ENCODE data around the gene SEC24B.
A peak's percentile ranks its signal among the peaks of the same experiment; 100 is the strongest.
"Not testable (repeated sequence)": the region's sequence is repeated elsewhere in the genome, so short reads cannot be mapped to it uniquely, and the experiment has no call there.

SEC24B gene

DNA sequence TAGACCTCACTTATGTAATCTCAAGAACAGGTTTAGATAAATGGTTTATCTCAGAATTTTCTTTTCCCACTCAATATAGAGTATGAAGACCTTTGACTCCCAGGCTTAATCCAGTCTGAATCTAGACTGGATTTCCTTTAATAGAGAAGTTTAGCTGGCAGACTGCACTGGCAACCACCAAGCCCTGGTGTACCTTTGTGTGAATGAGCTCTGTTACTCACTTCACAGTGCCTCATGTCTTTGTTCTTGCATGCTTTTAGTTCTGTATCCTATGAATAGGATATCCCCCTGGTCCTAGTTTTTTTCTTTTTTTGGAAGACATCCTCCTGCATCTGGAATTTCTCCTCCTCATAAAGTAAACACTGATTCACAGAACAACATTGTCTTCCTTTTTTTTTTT is 73.3 kb downstream of the SEC24B start:
- DNase-seq (ENCODE audit: low spot score) = no peak

DNA sequence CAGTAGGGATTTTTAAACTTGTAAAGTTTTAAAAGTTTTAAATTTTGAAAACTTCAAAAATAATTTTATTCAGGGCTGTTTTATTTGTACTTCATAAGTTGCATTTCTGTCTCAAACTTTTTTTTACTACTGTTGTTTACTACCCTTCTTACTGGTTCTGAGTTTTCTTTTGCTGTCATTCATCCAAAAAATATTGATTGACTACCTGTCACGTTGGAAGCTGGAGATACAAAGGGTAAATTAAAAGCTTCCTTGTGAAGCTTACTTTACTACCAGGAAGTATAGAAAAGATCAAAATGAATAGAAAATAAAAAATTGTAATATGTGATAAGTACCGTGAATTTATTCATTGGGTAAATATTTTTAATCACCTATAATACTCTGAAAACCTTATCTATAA is 77.1 kb downstream of the SEC24B start:
- no peak for DNase-seq (ENCODE audit: low spot score)

- no peak for DNase-seq (ENCODE audit: low spot score)
Observed at GRCh38 chr4:109511414-109511813, 77.8 kb downstream of the SEC24B start.

DNA sequence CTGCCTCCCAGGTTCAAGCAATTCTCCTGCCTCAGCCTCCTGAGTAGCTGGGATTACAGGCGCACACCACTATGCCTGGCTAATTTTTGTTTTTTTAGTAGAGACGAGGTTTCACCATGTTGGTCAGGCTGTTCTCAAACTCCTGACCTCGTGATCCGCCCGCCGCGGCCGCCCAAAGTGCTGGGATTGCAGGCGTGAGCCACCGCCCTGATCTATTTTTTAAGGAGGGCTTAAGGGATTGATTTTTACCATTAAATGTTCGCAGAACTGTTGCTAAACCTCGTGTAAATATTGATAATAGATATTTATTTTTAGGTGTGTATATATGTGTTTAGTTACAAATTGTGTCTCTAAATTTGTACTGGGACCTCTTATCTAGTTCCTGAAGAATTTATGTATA is 79.8 kb downstream of the SEC24B start:
- DNase-seq (ENCODE audit: low spot score) = not testable (repeated sequence)

DNA sequence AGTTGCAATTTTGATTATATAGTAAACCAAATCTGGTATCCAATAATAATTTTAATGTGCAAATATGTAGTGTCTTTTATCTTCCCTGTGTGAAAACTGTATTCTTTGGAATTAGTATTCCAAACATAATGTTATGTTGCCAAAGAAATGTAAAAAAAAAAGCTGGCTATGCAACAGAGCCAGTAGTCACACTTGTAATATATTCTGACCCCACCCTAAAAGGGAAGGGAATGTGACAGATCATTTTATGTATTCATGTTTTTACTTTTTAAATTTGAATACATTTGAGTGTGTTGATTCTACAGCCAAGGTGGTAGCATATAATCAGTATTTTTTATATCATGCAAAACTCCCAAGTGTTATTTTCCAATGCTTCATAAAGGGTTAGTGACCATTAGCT is 98.6 kb downstream of the SEC24B start:
- DNase-seq (ENCODE audit: low spot score) = no peak

DNA sequence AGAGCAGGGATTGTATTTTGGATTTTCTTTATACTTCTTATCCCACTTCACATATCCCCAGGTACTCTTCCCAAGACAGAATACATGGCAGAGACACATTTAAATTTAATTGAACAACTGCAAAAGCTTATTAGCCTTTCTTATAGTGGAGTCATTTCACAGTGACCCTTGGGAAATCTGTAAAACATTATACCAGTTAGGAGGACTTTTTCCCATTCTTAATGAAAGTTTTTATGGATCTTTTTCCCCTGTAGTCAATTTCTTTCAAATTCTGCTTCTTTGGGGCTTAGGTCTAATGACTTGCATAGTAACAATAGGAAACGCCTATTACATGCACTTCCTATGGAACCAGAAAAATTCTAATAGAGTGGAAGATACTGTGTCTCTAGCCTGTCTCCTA is 111.8 kb downstream of the SEC24B start:
- no peak for DNase-seq (ENCODE audit: low spot score)

DNA sequence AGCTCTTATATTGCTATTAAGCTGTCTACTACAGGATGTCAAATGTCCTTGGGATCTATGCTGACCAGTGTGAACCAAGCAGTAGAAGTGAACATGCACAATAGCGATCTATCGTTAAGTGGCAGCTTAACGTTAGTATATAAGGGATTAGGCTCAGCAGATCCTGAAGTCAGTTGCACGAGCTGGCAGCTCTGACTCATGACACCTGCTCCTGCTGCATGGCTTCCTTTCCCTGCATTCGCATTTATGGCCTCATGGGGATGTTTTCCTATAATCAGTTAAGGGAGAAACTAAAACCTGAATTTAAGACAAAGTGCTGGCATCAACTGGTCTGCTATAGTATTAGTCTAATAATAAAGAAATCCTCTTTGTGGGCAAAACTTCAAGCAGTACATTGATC is 113.8 kb downstream of the SEC24B start:
- DNase-seq (ENCODE audit: low spot score) = no peak

GRCh38 chr4:109548655-109549054 is 115.0 kb downstream of the SEC24B start:
- DNase-seq (ENCODE audit: low spot score) = no peak

GRCh38 chr4:109552237-109552636 is 118.6 kb downstream of the SEC24B start:
- no peak for DNase-seq (ENCODE audit: low spot score)

- no peak for DNase-seq (ENCODE audit: low spot score)
Observed at GRCh38 chr4:109553130-109553529, 119.5 kb downstream of the SEC24B start.

DNA sequence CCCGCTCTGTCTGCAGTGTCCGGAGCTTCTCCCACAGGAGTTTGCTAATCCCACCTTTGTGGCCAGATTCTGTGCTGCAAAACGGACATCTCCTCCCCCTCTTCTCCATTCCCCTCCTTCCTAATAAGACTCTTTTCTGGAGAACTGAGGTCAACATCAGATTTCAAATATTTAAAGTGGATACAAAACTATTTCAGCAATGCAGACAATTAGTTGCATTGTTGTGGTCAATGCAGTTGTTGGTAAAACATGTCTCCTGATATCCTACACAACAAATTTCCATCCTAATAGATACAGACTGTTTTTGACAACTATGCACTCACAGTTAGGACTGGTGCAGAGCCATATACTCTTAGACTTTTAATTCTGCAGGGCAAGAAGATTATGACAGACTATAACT is 121.4 kb downstream of the SEC24B start:
- no peak for DNase-seq (ENCODE audit: low spot score)

DNA sequence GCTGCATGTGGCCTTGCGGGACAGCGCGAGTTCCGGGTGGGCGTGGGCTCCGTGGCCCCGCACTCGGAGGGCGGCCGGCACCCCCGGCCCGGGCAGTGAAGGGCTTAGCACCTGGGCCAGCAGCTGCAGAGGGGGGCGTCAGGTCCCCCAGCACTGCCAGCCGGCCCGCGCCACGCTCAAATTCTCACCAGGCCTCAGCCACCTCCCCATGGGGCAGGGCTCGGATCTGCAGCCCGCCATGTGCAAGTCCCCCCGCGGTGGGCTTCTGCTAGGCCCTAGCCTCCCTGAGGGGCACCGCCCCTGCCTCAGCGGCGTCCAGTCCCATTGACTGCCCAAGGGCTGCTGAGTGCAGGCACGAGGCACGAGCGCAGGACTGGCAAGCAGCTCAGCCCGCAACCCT is 123.8 kb downstream of the SEC24B start:
- no peak for DNase-seq (ENCODE audit: low spot score)

GRCh38 chr4:109558095-109558494 is 124.5 kb downstream of the SEC24B start:
- not testable (repeated sequence) for DNase-seq (ENCODE audit: low spot score)

DNA sequence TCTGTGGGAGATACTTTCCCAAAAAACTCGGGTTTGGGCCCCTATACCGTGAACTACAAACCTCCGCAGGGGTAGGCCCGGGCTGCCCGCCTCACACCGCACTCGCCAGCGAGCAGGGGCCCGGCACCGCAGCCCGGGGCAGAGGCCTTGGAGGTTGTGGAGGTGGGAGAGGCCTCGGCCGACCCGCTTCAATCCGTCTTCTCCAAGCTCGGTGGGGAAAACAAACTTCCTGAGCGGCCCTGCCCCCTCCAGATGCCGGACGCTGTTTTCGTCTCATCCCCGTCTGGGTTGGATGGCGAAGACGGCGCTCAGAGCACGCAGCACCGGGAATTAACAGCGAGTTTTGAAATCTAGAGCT is 126.0 kb downstream of the SEC24B start:
- peak; percentile 41 for DNase-seq (ENCODE audit: low spot score)

DNA sequence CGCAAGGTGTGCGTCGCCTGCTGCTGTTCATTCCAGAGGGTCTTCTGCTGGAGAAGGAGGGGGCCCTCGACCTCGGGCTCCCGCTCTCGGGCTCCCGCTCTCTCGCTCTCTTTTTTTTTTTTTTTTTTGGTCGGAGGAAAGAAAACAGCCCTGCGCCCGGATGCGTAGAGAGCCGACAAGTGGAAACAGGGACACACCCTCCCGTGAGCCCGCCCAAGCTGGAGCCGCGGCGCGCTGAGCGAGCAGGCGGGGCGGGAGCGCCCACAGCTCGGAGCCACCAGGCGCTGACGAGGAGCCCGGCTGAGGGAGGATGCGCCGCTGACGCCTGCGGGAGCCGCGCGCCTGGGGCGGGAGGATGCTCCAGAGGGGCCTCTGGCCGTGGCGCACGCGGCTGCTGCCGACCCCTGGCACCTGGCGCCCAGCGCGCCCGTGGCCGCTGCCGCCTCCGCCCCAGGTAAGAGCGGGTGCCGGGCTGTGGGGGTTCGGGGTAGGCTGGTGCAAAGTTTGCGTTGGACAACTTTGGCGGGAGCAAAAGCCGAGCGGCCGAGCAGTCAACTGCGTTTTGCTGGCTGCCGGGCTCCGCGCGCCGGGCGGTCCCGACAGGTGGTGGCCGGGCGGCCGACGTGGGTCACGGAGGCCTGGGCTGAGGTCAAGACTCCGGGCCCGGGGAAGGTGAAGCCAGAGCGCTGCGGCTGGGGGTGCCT is 126.5 kb downstream of the SEC24B start, which contains the start of gene MCUB:
MCUB (plus strand) TSS at position 264 of the 704 bp plus-strand sequence; CDS start at position 356, 92 bp downstream.
- peak; percentile 90 for DNase-seq (ENCODE audit: low spot score)

DNA sequence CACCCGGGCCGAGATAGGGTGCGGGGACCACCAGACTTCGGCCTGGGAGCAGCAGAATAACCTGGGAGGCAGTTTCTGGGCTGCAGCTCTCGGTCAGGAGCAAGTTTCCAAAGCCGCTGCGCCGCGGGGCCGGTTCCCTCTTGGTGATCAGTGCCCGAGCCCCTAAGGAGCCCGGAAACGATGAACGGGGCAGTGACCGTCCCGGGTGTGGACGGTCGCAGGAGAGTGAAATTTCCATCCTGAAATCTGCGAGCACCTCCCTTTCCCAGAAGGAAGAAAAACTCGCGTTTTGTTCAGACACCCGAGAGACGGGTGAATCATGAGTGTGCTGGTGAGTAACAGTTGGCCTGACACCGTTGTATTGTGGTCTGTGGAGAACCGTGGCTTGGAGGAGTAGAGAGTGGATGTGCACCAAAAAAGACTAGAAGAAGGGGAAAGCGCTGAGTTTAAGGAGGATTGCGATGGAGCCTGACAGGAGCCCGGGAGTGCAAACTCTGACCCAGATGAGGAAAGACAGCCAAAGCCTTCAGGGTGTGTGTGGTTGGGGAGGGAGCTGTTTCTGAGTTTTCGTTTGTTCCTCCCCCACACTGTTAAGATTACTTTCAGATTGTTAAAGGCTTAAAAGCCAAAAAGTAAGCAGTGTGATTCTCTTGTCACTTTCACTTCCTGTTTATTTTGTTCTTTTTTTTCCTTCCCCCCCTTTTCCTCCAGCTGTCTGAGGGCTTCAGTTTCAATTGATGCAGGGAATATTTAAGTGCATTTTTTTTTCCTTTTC is 127.3 kb downstream of the SEC24B start:
- peak; percentile 74 for DNase-seq (ENCODE audit: low spot score)

DNA sequence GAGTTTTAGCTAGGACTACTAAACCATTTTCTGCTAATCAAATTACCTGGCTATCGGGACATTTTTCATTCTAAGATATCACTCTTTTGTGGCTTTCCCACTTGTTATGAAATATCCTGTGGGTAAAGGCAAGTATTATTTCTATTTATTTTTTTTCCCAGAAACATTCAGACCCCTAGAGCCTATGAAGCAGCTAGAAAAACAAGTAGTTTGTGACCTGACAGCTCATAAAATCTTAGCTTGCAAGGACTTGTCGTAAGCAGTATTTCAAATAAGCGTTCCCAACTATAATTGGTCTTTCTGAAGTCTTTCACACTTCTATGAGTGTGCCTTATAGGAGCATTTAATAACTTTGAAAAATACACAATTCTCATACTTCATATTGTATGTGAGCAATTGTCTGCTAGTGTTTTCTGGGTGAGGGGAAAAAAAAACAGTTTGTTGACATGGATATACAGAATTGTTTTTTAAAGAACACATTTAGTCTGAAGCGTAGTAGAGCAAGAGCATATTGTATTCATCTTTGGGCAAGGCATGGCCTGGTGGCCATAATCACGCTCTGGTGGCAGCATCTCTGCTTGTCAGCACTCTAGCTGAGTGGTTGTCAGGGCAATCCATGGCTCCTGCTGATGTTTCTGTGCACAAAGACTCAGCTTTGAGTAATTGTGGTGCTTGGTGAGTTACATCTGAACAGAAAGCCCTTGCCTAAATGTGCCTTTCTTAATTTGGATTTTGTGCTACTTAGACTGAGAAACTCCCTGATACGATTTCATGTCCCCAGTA is 129.0 kb downstream of the SEC24B start:
- DNase-seq (ENCODE audit: low spot score) = no peak

DNA sequence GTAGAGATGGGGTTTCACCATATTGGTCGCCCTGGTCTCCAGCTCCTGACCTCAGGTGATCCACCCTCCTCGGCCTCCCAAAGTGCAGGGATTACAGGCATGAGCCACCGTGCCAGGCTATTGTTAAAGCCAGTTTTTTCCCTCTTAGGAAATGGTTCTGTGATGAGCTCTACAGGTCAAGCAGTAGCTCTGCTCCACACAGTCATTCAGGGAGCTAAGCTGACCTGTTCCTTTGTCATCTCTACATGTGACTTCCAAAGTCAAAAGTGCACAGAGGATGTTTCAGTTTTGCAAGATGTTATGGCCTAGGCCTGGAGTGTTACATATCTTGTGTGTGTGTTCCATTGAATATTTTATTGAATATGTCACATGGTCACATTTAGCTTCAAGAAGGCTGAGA is 137.9 kb downstream of the SEC24B start:
- DNase-seq (ENCODE audit: low spot score) = no peak

DNA sequence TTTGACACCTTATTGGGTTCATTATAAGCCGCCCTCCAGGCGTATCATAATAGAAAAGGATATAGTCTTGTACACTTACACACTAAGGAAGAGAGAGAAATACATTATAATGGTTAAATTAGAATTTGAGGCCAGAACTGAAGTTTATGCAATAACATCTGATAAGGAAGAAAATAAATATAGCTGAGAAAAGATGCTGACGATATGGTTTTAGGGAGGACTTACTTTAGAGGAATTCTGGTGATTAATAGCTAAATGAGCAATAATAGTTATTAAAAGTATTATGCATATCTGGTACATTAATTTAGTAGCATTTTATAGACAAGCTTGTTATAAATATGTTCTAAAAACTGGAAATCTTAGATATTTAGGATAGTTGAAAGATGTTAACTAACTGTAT is 138.5 kb downstream of the SEC24B start:
- no peak for DNase-seq (ENCODE audit: low spot score)

GRCh38 chr4:109574443-109574850 is 140.8 kb downstream of the SEC24B start:
- no peak for DNase-seq (ENCODE audit: low spot score)

GRCh38 chr4:109574931-109575804 is 141.6 kb downstream of the SEC24B start:
- no peak for DNase-seq (ENCODE audit: low spot score)

GRCh38 chr4:109576462-109576861 is 142.8 kb downstream of the SEC24B start:
- no peak for DNase-seq (ENCODE audit: low spot score)
